NCI-H1048 (cell line): Measurements from ENCODE around the gene EHMT2.

ENCODE experiments used
- DNase-seq: peaks from one replicate; lab custom pipeline; 2025; lab: John Stamatoyannopoulos, UW

The EHMT2 gene

DNA sequence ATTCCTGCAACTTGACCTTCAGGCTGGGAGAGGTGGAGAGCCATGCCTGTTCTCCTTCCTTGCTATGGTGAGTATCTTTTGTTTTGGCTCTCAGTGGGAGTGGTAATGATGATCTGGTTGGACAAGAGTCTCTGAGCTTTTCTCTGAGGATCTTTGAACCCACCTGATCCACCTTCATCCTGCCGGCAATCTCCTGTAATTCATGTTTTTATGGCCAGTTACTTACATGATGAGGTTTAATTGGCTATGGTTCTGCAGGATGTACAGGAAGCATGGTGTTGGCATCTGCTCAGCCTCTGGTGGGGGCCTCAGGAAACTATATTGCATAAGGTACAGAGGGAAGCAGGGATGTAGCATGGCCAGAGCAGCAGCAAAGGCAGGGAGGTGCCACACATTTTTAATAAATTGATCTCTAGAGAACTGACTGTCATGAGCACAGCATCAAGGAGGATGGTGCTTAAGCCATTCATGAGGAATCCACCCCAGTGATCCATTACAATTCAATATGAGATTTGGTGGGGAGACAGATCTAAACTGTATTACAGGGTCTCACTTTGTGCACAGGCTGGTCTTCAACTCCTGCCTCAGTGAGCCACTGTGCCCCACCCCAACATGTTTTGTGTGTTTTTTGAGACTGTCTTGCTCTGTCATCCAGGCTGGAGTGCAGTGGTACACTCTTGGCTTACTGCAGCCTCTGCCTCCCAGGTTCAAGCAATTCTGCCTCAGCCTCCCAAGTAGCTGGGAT lies 60.0 kb downstream of the EHMT2 start:
- no peak for DNase-seq

DNA sequence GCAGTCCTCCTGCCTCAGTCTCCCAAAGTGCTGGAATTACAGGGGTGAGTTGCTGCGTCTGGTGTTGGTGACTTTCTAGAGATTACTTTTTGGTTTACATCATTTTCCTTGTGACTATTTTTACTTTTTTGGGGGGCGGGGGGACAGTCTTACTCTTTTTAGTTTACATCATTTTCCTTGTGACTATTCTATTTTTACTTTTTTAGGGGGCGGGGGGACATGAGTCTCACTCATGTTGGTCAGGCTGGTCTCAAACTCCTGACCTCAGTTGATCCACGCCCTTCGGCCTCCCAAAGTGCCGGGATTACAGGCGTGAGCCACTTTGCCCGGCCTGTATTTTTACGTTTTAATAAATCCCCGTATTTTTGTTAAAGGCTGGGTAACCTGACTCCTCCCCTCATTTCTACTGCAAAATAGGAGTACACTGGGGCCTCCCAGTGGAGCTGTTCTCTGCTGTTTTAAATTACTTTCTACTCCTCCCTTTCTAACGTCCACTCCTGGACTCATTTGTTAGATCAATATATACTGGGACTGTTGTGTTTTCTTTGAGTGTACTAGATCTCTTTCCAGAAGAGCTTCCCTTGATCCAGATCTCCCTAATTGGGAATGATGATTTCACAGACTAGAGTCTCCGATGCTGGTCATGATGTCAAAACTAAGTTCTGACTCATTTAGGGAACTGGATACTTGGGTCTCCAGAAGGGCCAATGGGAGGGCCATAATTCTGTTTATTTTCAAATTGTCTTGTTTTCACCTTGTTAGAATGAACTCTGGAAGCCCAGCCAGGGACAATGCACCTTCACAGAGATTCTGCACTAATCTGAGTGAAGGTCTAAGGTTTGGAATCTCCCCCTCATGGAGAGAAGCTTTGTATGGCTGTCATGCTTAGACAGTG lies 60.8 kb downstream of the EHMT2 start:
- no peak for DNase-seq

DNA sequence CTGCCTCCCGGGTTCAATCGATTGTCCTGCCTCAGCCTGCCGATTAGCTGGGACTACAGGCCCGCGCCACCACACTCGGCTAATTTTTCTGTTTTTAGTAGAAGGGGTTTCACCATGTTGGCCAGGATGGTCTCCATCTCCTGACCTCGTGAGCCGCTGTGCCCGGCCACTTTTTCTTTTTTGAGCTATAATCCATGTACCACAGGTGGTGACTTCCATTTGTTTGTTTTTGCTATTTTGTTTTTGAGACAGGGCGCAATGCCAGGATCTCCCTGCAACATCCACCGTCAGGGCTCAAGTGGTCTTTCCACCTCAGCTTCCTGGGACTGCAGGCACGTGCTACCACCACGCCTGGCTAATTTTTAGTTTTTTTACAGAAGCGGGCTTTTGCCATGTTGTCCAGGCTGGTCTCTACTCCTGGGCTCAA lies 61.4 kb downstream of the EHMT2 start:
- no peak for DNase-seq

- DNase-seq, result peak; percentile 68
Measured at GRCh38 chr6:31834367-31835250, 62.9 kb downstream of the EHMT2 start.

DNA sequence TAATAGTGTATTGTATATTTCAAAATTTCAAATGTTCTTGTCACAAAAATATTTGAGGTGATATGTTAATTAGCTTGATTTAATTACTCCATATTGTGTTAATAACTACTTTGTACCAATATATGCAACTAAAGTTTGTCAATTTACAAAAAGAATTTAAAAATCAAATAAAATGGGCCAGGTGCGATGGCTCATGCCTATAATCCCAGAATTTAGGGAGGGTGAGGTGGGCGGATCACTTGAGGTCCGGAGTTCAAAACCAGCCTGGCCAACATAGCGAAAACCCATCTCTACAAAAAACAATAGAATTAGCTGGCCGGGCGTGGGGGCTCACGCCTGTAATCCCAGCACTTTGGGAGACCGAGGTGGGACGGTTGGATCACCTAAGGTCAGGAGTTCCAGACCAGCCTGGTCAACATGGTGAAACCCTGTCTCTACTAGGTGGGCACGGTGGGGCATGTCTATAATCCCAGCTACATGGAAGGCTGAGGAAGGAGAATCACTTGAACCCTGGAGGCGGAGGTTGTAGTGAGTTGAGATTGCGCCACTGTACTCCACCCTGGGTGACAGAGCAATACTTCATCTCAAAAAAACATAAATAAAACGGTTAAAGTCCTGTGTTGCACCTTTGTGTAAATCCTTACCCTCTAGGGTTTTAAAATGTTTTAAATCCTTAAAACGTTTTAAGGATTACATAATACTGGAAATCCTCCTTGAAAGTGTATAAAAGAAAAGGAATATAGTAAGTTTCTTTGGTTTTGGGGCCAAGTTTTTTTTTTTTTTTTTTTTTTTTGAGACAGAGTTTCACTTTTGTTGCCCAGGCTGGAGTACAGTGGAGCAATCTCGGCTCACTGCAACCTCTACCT lies 65.9 kb downstream of the EHMT2 start:
- DNase-seq, result no peak

DNA sequence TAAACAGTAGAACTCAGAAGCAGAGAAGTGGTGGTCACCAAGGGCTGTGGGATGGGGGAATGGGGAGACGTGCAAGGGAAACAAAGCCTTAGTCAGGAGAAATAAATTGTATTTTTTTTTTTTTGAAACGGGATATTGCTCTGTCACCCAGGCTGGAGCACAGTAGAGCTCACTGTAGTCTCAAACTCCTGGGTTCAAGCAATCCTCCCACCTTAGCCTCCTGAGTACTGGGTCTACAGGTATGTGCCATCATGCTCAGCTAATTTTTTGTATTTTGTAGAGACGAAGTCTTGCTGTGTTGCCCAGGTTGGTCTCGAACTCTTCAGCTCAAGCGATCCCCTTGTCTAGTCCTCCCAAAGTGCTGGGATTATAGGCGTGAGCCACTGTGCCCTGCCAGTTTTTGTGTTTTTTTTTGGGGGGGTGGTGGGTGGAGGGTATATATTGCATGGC lies 66.6 kb downstream of the EHMT2 start:
- DNase-seq, result no peak
